Neural progenitor cell (in vitro differentiated cells): ENCODE results near the gene ENAH.

Experiments
- EZH2 ChIP-seq: fragments of 200-600 bp; sonication (generic); IDR thresholded peaks from 2 replicates; pipeline ENCODE4 v1.6.1; 2017; ENCODE audit warnings: antibody characterized with exemption, mild to moderate bottlenecking, moderate library complexity
- EZH2phosphoT487 ChIP-seq: fragments of 200-600 bp; sonication (generic); IDR thresholded peaks from 2 replicates; pipeline ENCODE4 v1.6.1; 2017; ENCODE audit warnings: antibody characterized with exemption
- TF ChIP-seq, protein P1 (sequence below): fragments of 200-600 bp; sonication (generic); IDR thresholded peaks from 2 replicates; pipeline ENCODE4 v1.5.1; 2017; ENCODE audit warnings: antibody characterized with exemption, mild to moderate bottlenecking

DNA sequence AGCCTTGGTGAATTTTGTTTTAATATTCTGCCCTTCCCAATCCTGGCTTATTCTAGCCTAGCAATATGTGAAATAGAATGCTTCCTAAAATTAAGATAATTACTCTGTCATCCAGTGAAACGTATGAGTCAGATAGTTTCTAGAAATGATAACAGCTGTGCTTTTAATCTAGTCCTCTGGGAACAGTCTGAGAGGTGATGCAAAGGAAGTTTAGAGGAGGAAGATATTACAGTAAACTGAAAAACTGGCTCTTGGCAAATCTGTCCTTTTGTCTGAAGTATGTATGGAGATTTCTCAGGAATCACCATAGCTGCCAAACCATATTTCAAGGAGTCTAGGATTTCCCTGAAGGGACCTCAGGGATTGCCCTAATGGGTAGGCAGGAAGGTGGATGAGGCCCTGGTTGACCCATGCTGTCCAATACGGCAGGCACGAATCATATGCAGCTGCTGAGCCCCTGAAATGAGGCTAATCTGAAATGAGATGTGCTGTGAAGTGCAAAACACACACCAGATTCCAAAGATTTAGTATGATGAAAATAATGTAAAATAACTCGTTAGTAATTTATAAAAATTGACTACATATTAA is 154.3 kb downstream of the ENAH start:
- no peak for TF ChIP-seq EZH2
- TF ChIP-seq, protein P1, sequence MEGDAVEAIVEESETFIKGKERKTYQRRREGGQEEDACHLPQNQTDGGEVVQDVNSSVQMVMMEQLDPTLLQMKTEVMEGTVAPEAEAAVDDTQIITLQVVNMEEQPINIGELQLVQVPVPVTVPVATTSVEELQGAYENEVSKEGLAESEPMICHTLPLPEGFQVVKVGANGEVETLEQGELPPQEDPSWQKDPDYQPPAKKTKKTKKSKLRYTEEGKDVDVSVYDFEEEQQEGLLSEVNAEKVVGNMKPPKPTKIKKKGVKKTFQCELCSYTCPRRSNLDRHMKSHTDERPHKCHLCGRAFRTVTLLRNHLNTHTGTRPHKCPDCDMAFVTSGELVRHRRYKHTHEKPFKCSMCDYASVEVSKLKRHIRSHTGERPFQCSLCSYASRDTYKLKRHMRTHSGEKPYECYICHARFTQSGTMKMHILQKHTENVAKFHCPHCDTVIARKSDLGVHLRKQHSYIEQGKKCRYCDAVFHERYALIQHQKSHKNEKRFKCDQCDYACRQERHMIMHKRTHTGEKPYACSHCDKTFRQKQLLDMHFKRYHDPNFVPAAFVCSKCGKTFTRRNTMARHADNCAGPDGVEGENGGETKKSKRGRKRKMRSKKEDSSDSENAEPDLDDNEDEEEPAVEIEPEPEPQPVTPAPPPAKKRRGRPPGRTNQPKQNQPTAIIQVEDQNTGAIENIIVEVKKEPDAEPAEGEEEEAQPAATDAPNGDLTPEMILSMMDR = no peak
- no peak for TF ChIP-seq EZH2phosphoT487
